HUES64 (cell line): Measurements from ENCODE around the gene SUSD2.
"Not testable (repeated sequence)": the region's sequence is repeated elsewhere in the genome, so short reads cannot be mapped to it uniquely, and the experiment has no call there.

ENCODE experiments used
- H3K27ac ChIP-seq: 2 replicates; pipeline ENCODE4 v1.7.0; 2013; ENCODE audit warnings: low read depth, low read length, inconsistent platforms
- H3K27me3 ChIP-seq: 2 replicates; pipeline ENCODE4 v1.6.1; 2013; ENCODE audit warnings: mild to moderate bottlenecking, low read length; ENCODE audit not compliant: insufficient read depth
- H3K36me3 ChIP-seq: 2 replicates; pipeline ENCODE4 v1.6.1; 2013; ENCODE audit warnings: mild to moderate bottlenecking, low read length; ENCODE audit not compliant: insufficient read depth
- H3K4me1 ChIP-seq: 2 replicates; pipeline ENCODE4 v1.6.1; 2013; ENCODE audit warnings: mild to moderate bottlenecking, low read length, moderate library complexity; ENCODE audit not compliant: insufficient read depth
- H3K4me3 ChIP-seq: 2 replicates; pipeline ENCODE4 v1.5.1; 2013; ENCODE audit warnings: mild to moderate bottlenecking, low read length, moderate library complexity
- H3K9ac ChIP-seq: 2 replicates; pipeline ENCODE4 v1.6.1; 2013; ENCODE audit warnings: mild to moderate bottlenecking, low read depth, low read length
- H3K9me3 ChIP-seq: 2 replicates; pipeline ENCODE4 v1.6.1; 2013; ENCODE audit warnings: low read depth, low read length; ENCODE audit not compliant: insufficient read depth
- WGBS: fragments of 150-250, 120-280 bp; methylation state at CpG from one replicate; pipeline ENCODE4 v1.1.7; 2013; ENCODE audit warnings: missing lambda C conversion rate; 5-methylcytosine and 5-hydroxymethylcytosine counted together

The SUSD2 gene

GRCh38 chr22:24176630-24177029 is 4.7 kb upstream of the SUSD2 start:
- Histone ChIP-seq H3K9ac (no peak overlapping the region), H3K36me3 (peaks cover 19% of the 10 kb centered on the region), H3K9me3 (no peaks in the 10 kb centered on the region), H3K27me3 (no peaks in the 10 kb centered on the region), H3K4me3 (no peak overlapping the region), H3K27ac (no peak overlapping the region), H3K4me1 (0 out of 2 replicates have a peak, but pooled peaks cover 3% of the 10 kb centered on the region)
- 95% methylated on average over 10 of the region's 10 CpGs for WGBS

GRCh38 chr22:24177045-24177444 is 4.2 kb upstream of the SUSD2 start:
- Histone ChIP-seq H3K27ac (no peak overlapping the region), H3K27me3 (no peaks in the 10 kb centered on the region), H3K36me3 (peaks cover 15% of the 10 kb centered on the region), H3K9ac (no peak overlapping the region), H3K9me3 (no peaks in the 10 kb centered on the region), H3K4me3 (no peak overlapping the region), H3K4me1 (0 out of 2 replicates have a peak, but pooled peaks cover 4% of the 10 kb centered on the region)
- WGBS: 96% methylated on average over 5 of the region's 5 CpGs

- no peak overlapping the region for H3K27ac ChIP-seq
- 0 out of 2 replicates have a peak, but pooled peaks cover 4% of the 10 kb centered on the region for H3K4me1 ChIP-seq
- 94% methylated on average over 10 of the region's 10 CpGs for WGBS
- no peaks in the 10 kb centered on the region for H3K27me3 ChIP-seq
- no peaks in the 10 kb centered on the region for H3K9me3 ChIP-seq
- no peak overlapping the region for H3K9ac ChIP-seq
- H3K36me3 ChIP-seq: peaks cover 10% of the 10 kb centered on the region
- no peak overlapping the region for H3K4me3 ChIP-seq
Measured at GRCh38 chr22:24177456-24177855, 3.8 kb upstream of the SUSD2 start.

GRCh38 chr22:24178021-24178431 is 3.3 kb upstream of the SUSD2 start:
- Histone ChIP-seq H3K4me3 (no peak overlapping the region), H3K9ac (no peak overlapping the region), H3K36me3 (peaks cover 7% of the 10 kb centered on the region), H3K9me3 (no peaks in the 10 kb centered on the region), H3K27ac (no peak overlapping the region), H3K27me3 (no peaks in the 10 kb centered on the region), H3K4me1 (0 out of 2 replicates have a peak, but pooled peaks cover 4% of the 10 kb centered on the region)
- WGBS: 94% methylated on average over 12 of the region's 12 CpGs

GRCh38 chr22:24178502-24179440 is 2.5 kb upstream of the SUSD2 start:
- Histone ChIP-seq H3K9ac (no peak overlapping the region), H3K9me3 (no peaks in the 10 kb centered on the region), H3K4me3 (no peak overlapping the region), H3K4me1 (0 out of 2 replicates have a peak, but pooled peaks cover 4% of the 10 kb centered on the region), H3K27me3 (no peaks in the 10 kb centered on the region), H3K36me3 (peaks cover 3% of the 10 kb centered on the region; the same call in 1 of the 2 replicates), H3K27ac (no peak overlapping the region)
- WGBS: 88% methylated on average over 20 of the region's 21 CpGs

- Histone ChIP-seq H3K9me3 (no peaks in the 10 kb centered on the region), H3K27ac (no peak overlapping the region), H3K4me1 (0 out of 2 replicates have a peak, but pooled peaks cover 4% of the 10 kb centered on the region), H3K4me3 (no peak overlapping the region), H3K27me3 (no peaks in the 10 kb centered on the region), H3K36me3 (peaks cover 3% of the 10 kb centered on the region; the same call in 1 of the 2 replicates), H3K9ac (no peak overlapping the region)
- WGBS: 91% methylated on average over 17 of the region's 17 CpGs
Measured at GRCh38 chr22:24179478-24180210, 1.6 kb upstream of the SUSD2 start.

- Histone ChIP-seq H3K9me3 (no peaks in the 10 kb centered on the region), H3K9ac (no peak overlapping the region), H3K27me3 (no peaks in the 10 kb centered on the region), H3K36me3 (peaks cover 3% of the 10 kb centered on the region; the same call in 1 of the 2 replicates), H3K4me1 (0 out of 2 replicates have a peak, but pooled peaks cover 4% of the 10 kb centered on the region), H3K27ac (no peak overlapping the region), H3K4me3 (no peak overlapping the region)
- 89% methylated on average over 16 of the region's 16 CpGs for WGBS
Measured at GRCh38 chr22:24180316-24181087, 785 bp upstream of the SUSD2 start.

GRCh38 chr22:24181996-24182899 is 961 bp downstream of the SUSD2 start:
- Histone ChIP-seq H3K27ac (no peak overlapping the region), H3K36me3 (peaks cover 3% of the 10 kb centered on the region; the same call in 1 of the 2 replicates), H3K4me1 (0 out of 2 replicates have a peak, but pooled peaks cover 4% of the 10 kb centered on the region), H3K27me3 (no peaks in the 10 kb centered on the region), H3K4me3 (no peak overlapping the region), H3K9me3 (no peaks in the 10 kb centered on the region), H3K9ac (no peak overlapping the region)
- WGBS: 77% methylated on average over 20 of the region's 20 CpGs

- WGBS: 95% methylated on average over 11 of the region's 11 CpGs
- not testable (repeated sequence) for H3K9ac ChIP-seq, H3K27ac ChIP-seq
Measured at GRCh38 chr22:24182900-24183246, 1.6 kb downstream of the SUSD2 start.

More at GRCh38 chr22:24182900-24183246, 1.6 kb downstream of the SUSD2 start:
- H3K9me3 ChIP-seq, H3K4me1 ChIP-seq, H3K27me3 ChIP-seq, H3K4me3 ChIP-seq, H3K36me3 ChIP-seq: not testable (repeated sequence)
